Suprapubic skin (tissue), 4 donors: ENCODE measurements around the gene GRID2. TPM values are rescaled to one million over a fixed set of nuclear protein-coding genes. Genes with fewer than 3 reads are reported as not detected.

ENCODE experiments used
- DNase-seq, 2 donors: peaks; one replicate each; pipeline ENCODE4 v3.0.0-alpha.2; 2019; ENCODE audit warnings: low spot score in 2 of 2
- H3K27ac ChIP-seq: fragments of 200-600 bp; sonication (generic); one replicate; pipeline ENCODE4 v1.5.1; 2019
- H3K27me3 ChIP-seq: fragments of 200-600 bp; sonication (generic); one replicate; pipeline ENCODE4 v1.5.1; 2019
- H3K36me3 ChIP-seq: fragments of 200-600 bp; sonication (generic); one replicate; pipeline ENCODE4 v1.5.1; 2019
- H3K4me1 ChIP-seq: fragments of 200-600 bp; sonication (generic); one replicate; pipeline ENCODE4 v1.5.1; 2019
- H3K4me3 ChIP-seq: fragments of 200-600 bp; sonication (generic); one replicate; pipeline ENCODE4 v1.5.1; 2019; ENCODE audit warnings: mild to moderate bottlenecking
- H3K9me3 ChIP-seq: fragments of 200-600 bp; sonication (generic); one replicate; pipeline ENCODE4 v1.5.1; 2019
- EP300 ChIP-seq: sonication (generic); formaldehyde crosslinking; IDR thresholded peaks from one replicate; pipeline ENCODE4 v1.6.1; 2017; ENCODE audit warnings: antibody characterized with exemption
- POLR2A ChIP-seq, 2 donors: fragments of 450-650 bp; IDR thresholded peaks; one replicate each; pipeline ENCODE4 v1.6.1; 2017; ENCODE audit warnings: antibody characterized with exemption in 2 of 2, mild to moderate bottlenecking in 2 of 2, moderate library complexity in 2 of 2
- POLR2AphosphoS5 ChIP-seq, 3 donors: sonication (generic); formaldehyde crosslinking; IDR thresholded peaks; one replicate each; pipeline ENCODE4 v1.6.1; 2017; ENCODE audit warnings: antibody characterized with exemption in 3 of 3
- WGBS: methylation state at CpG from one replicate; pipeline ENCODE4 v1.1.5; 2018; 5-methylcytosine and 5-hydroxymethylcytosine counted together
- total RNA-seq, 4 donors: library from RNA; depleted of rRNA; stranded (reverse); fragments of >200 nt; gene quantifications; one replicate each; pipeline ENCODE4 v1.1.0, GENCODE V29; 2016
- TF ChIP-seq, protein P1 (sequence below), 2 donors: fragments of 200-600 bp in 1 of 2; fragments of 450-650 bp in 1 of 2; sonication (generic) in 1 of 2; IDR thresholded peaks; one replicate each; pipeline ENCODE4 v1.5.1; 2016 to 2019; ENCODE audit warnings: antibody characterized with exemption in 2 of 2, mild to moderate bottlenecking in 1 of 2, moderate library complexity in 1 of 2

Gene GRID2
- total RNA-seq, 4 donors from 2014 or later: not detected

DNA sequence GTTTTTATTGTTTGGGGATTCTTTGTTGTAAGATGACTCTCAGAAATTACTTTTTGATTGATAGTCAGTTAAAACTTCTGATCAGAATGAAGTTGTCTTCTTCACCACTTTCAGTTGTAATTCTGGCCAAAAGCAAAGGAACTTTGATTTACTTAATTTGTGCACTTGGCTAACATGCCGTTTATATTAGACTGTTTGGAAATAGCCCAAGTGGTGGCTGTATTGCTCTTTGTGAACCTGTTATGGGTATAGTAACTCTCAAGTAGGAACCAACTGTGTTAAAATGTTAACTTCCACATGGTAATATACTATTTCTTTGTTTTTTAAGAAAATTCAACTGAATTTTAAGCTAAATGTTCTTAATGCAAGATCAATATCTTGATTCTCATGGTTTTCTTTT lies 581.9 kb downstream of the GRID2 start:
- TF ChIP-seq POLR2AphosphoS5 (IDR thresholded peaks at IDR 0.05) (no peak), POLR2A (IDR thresholded peaks at IDR 0.05) (no peak), EP300 (no peak)
- TF ChIP-seq, protein P1, sequence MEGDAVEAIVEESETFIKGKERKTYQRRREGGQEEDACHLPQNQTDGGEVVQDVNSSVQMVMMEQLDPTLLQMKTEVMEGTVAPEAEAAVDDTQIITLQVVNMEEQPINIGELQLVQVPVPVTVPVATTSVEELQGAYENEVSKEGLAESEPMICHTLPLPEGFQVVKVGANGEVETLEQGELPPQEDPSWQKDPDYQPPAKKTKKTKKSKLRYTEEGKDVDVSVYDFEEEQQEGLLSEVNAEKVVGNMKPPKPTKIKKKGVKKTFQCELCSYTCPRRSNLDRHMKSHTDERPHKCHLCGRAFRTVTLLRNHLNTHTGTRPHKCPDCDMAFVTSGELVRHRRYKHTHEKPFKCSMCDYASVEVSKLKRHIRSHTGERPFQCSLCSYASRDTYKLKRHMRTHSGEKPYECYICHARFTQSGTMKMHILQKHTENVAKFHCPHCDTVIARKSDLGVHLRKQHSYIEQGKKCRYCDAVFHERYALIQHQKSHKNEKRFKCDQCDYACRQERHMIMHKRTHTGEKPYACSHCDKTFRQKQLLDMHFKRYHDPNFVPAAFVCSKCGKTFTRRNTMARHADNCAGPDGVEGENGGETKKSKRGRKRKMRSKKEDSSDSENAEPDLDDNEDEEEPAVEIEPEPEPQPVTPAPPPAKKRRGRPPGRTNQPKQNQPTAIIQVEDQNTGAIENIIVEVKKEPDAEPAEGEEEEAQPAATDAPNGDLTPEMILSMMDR (IDR thresholded peaks at IDR 0.05): no peak
- Histone ChIP-seq H3K27ac (no peak overlapping the region), H3K4me1 (peaks cover 9% of the 10 kb centered on the region), H3K27me3 (no peaks in the 10 kb centered on the region), H3K9me3 (no peaks in the 10 kb centered on the region), H3K4me3 (no peak overlapping the region), H3K36me3 (no peaks in the 10 kb centered on the region)
- DNase-seq: no peak
- WGBS: 17% methylated on average over 1 of the region's 1 CpG

DNA sequence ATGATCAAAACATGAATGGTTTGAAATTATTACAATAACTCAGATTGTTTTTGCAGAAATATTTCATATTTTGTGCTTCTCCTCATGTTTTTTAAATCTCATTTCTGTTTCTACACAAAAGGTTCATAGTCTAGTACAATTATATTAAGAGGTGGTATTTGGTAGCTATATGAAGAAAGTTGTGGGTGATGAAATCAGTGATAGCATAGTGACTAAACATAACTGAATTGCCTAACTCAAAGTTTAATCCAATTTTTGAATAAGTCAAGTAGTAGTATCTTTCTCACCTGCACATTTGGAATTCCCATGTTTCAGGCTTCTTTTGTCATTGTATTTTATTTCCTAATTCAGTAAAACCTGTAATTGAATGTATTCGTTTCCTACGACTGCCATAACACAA lies 648.7 kb downstream of the GRID2 start:
- DNase-seq: no peak
- WGBS: 90% methylated on average over 2 of the region's 2 CpGs
- Histone ChIP-seq H3K27ac (no peak overlapping the region), H3K4me3 (no peak overlapping the region), H3K4me1 (no peaks in the 10 kb centered on the region), H3K27me3 (no peaks in the 10 kb centered on the region), H3K36me3 (no peaks in the 10 kb centered on the region), H3K9me3 (no peaks in the 10 kb centered on the region)
- TF ChIP-seq POLR2A (IDR thresholded peaks at IDR 0.05) (no peak), EP300 (no peak), POLR2AphosphoS5 (IDR thresholded peaks at IDR 0.05) (no peak)
- TF ChIP-seq, protein P1 (IDR thresholded peaks at IDR 0.05): no peak

DNA sequence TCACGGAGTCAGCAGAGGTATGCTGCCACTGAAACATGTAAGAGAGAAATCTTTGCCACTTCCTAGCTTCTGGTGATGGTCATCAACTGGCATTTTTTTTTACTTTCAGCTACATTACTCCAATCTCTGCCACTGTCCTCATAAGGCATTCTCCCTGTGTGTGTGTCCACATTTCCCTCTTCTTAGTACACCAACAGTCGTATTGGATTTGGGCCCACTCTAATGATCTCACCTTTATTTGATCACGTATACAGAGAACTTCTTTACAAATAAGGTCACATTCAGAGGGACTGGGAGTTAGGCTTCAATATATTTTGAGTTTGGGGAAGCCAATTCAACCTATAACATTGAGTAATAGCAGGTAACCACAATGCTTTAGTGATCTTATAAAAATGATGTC lies 649.1 kb downstream of the GRID2 start:
- WGBS: 88% methylated on average over 3 of the region's 3 CpGs
- no peaks in the 10 kb centered on the region for H3K9me3 ChIP-seq
- H3K27me3 ChIP-seq: no peaks in the 10 kb centered on the region
- H3K36me3 ChIP-seq: no peaks in the 10 kb centered on the region
- no peak for TF ChIP-seq POLR2A (IDR thresholded peaks at IDR 0.05)
- no peak for TF ChIP-seq EP300
- TF ChIP-seq, protein P1 (IDR thresholded peaks at IDR 0.05): no peak
- TF ChIP-seq POLR2AphosphoS5 (IDR thresholded peaks at IDR 0.05): no peak
- H3K4me1 ChIP-seq: no peaks in the 10 kb centered on the region
- no peak overlapping the region for H3K27ac ChIP-seq
- H3K4me3 ChIP-seq: no peak overlapping the region
- DNase-seq: no peak

DNA sequence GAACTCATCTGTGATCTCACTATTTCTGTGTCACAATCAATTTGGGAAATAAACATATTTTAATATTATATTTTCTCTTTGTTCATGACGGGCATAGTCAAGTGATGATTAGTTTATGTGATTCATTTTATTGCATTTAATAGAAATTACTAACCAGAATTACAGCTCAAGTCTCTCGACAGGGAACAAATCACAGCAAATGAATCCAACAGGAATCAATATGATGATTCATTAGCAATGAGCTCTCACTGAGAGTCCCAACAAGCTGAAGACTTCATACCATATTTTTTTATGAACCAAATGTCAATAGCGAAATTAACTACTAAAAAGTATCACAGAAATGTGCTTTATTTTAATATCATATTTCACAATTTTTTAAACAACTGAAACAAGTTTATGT lies 649.7 kb downstream of the GRID2 start:
- Histone ChIP-seq H3K36me3 (no peaks in the 10 kb centered on the region), H3K27me3 (no peaks in the 10 kb centered on the region), H3K9me3 (no peaks in the 10 kb centered on the region), H3K4me1 (no peaks in the 10 kb centered on the region), H3K27ac (no peak overlapping the region), H3K4me3 (no peak overlapping the region)
- 78% methylated on average over 3 of the region's 3 CpGs for WGBS
- TF ChIP-seq EP300: no peak
- no peak for TF ChIP-seq POLR2A (IDR thresholded peaks at IDR 0.05)
- TF ChIP-seq, protein P1 (IDR thresholded peaks at IDR 0.05): no peak
- TF ChIP-seq POLR2AphosphoS5 (IDR thresholded peaks at IDR 0.05): no peak
- DNase-seq: no peak

DNA sequence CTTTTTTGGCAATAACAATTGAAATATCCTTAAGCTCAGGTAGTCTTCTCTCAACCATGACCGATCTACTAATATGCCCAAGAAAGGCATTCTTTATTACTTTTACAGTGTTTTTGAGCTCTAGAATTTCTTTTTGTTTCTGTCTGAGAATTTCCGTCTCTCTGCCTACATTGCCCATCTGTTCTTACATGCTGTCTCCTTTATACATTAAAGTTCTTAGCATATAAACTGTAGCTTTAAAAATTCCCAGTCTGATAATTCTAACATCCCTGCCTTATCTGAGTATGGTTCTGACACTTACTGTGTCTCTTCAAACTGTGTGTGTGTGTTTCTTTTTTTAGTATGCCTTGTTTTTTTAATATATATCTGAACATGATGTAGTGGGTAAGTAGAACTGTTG lies 658.1 kb downstream of the GRID2 start:
- DNase-seq: no peak
- 98% methylated on average over 2 of the region's 2 CpGs for WGBS
- Histone ChIP-seq H3K4me3 (no peak overlapping the region), H3K27me3 (no peaks in the 10 kb centered on the region), H3K27ac (no peak overlapping the region), H3K9me3 (no peaks in the 10 kb centered on the region), H3K4me1 (no peaks in the 10 kb centered on the region), H3K36me3 (no peaks in the 10 kb centered on the region)
- TF ChIP-seq, protein P1 (IDR thresholded peaks at IDR 0.05): no peak
- TF ChIP-seq POLR2AphosphoS5 (IDR thresholded peaks at IDR 0.05) (no peak), POLR2A (IDR thresholded peaks at IDR 0.05) (no peak), EP300 (no peak)
